ENCODE measurements around the gene SLC15A2.

SLC15A2 gene

DNA sequence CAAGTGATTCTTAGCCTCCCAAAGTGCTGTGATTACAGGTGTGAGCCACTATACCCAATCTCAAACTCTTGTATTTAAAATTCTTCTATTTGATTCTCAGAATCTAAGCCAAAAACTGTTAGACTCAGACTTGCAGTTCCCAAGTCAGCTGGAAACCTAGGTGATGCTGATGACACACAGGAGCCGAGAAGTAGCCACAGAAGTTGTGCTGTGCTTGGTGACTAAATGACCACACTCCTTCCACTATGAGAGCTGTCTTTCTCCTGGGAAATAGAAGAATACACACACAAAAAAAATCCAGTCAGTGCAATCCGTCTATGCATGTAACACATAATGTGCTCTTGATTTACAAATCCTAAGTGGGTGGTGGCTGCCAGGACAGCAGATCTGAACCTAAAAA, 93.9 kb downstream of the SLC15A2 start:
- DNase-seq = no peak

DNA sequence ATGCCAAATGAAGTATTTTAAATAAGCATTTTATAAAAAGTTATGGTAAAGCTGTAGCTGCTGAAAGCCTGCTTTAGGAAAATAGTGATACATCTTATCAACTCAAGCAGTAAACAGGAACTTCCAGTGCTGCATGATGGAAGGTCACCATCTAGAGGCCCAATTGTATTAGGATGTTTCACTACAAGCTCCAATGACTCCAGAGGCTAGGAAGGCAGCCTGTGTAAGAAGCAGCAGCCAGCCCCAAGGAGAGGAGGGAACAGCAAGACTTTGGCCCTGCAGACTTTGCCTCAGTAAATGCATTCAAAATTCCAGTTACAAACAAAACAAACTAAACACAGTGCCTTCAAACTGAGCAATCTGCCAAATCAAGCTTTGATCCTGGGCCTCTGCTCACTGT, 95.7 kb downstream of the SLC15A2 start:
- DNase-seq = no peak

DNA sequence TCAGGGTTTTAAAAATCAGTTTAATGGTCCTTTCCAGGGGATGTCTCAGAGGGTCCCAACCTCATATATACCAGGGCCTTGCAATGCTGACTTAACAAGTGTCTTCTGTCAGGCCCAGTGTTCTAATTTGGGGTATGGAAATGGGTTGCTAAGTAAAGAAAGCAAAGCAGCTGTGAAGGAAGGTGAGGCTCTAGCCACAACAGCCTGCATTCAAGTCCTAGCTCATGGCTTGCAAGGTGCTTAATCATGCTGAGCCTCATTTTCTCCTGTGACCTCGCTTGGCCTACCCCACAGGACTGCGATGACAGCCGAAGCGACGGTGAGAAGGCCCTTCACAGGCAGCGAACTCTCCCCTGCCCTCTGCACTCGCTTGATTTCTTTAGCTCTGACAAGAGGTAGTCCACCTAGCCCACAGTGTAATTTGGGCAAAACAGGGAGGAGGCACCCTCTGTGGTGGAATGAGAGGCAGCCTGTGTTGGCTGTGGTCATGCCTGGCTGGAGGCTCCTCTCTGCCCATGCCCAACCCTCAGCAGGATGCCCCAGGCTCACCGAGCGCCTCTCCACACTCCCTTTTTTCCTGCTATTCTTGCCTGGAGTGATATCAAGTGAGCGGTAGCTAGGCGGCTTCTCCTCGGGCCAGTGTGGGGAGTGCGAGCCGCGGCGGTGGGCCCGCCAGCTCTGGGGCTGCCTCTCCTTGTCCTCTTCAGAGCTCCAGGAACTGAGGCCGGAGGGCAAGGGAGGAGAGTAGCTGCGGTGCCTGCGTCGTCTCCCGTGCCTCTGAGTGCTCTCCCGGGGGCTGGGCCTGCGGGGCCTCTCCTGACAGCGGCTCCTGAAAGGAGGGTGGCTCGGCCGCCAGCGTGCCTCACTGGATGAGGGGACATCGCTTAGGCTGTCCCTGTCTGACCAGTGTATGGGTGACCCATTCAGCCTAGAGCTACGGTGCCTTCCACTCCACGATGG, 98.7 kb downstream of the SLC15A2 start:
- DNase-seq = no peak

Measured in NCI-H187 (cell line).